HG03103 (cell line): ENCODE results near the gene PHACTR3.

Source experiments
- ATAC-seq: cut with Tn5 transposase; IDR thresholded peaks from one replicate; pipeline ENCODE4 v1.9.1; 2021; ENCODE audit warnings: low read depth; ENCODE audit not compliant: unreplicated experiment

The PHACTR3 gene

GRCh38 chr20:59643615-59644061 lies 39.3 kb downstream of the PHACTR3 start:
- no peak for ATAC-seq

- ATAC-seq = no peak
These were observed 40.1 kb downstream of the PHACTR3 start for GRCh38 chr20:59644371-59644939.

GRCh38 chr20:59645271-59645670 lies 40.9 kb downstream of the PHACTR3 start:
- ATAC-seq = no peak

GRCh38 chr20:59645761-59646171 lies 41.4 kb downstream of the PHACTR3 start:
- ATAC-seq = no peak

GRCh38 chr20:59646487-59646886 lies 42.1 kb downstream of the PHACTR3 start:
- ATAC-seq = no peak

- no peak for ATAC-seq
These were observed 42.9 kb downstream of the PHACTR3 start for GRCh38 chr20:59647271-59647670.

GRCh38 chr20:59648466-59649070 lies 44.2 kb downstream of the PHACTR3 start:
- ATAC-seq = no peak

GRCh38 chr20:59650418-59650817 lies 46.1 kb downstream of the PHACTR3 start:
- ATAC-seq = no peak

GRCh38 chr20:59652381-59652780 lies 48.0 kb downstream of the PHACTR3 start:
- no peak for ATAC-seq

GRCh38 chr20:59656417-59656816 lies 52.1 kb downstream of the PHACTR3 start:
- ATAC-seq = no peak

- no peak for ATAC-seq
These were observed 53.2 kb downstream of the PHACTR3 start for GRCh38 chr20:59657459-59658046.

GRCh38 chr20:59660471-59660870 lies 56.1 kb downstream of the PHACTR3 start:
- ATAC-seq = no peak

- ATAC-seq = no peak
These were observed 56.8 kb downstream of the PHACTR3 start for GRCh38 chr20:59661153-59661552.

GRCh38 chr20:59661621-59662020 lies 57.3 kb downstream of the PHACTR3 start:
- no peak for ATAC-seq

- no peak for ATAC-seq
These were observed 57.8 kb downstream of the PHACTR3 start for GRCh38 chr20:59662161-59662560.

- no peak for ATAC-seq
These were observed 58.6 kb downstream of the PHACTR3 start for GRCh38 chr20:59662856-59663512.

- no peak for ATAC-seq
These were observed 59.2 kb downstream of the PHACTR3 start for GRCh38 chr20:59663513-59664060.

GRCh38 chr20:59664421-59664941 lies 60.1 kb downstream of the PHACTR3 start:
- ATAC-seq = no peak

- no peak for ATAC-seq
These were observed 61.6 kb downstream of the PHACTR3 start for GRCh38 chr20:59665656-59666555.

GRCh38 chr20:59666586-59666985 lies 62.2 kb downstream of the PHACTR3 start:
- ATAC-seq = no peak
